ENCODE data around the gene CAPN7. TPM values are rescaled to one million over a fixed set of nuclear protein-coding genes. Genes with fewer than 3 reads are reported as not detected.

The CAPN7 gene
- total RNA-seq, 2 experiments from 2014 or later: 23.6 to 28.1 TPM

DNA sequence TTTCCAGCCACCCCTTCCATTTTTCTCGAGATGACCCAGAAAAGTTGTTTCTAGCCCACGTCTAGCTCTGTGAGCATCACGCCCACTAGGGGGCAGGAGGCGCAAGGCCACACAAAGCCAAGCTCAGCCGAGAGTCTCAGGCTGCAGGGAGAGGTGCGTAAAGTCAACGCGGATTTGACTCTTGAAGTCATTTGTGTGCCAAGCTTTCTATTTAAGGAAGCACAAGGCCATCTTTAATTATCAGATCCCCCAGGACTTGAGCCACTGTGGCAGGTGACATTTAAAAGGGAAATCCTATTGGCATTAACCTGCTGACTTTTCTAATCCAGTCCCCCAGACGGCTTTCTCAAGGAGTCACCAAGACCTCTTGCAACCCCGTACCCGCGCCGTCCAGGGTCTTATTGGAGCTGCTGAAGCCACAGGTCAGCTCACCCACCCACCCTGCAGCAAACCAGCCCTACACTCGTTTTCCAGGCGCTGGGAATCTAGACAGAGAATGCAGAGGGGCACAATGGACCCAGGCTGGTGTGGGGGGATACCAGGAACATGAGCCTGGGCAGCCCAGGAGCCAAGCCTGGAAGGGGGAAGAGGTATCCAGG is 62.1 kb downstream of the CAPN7 start:
- intact Hi-C loops (cut with micrococcal nuclease): loop anchor here (1.0 to 2.0 kb wide), 5 partner anchors 31 to 289 kb away; partner anchors contain the start of gene CAPN7
- peak overlapping the region; percentile 65 for H3K27ac Mint-ChIP-seq
- no peaks in the 10 kb centered on the region for H3K9me3 Mint-ChIP-seq
- H3K4me3 Mint-ChIP-seq: no peak overlapping the region
- peaks cover 79% of the 10 kb centered on the region for H3K4me1 Mint-ChIP-seq (ENCODE audit: low read depth)
- H3K36me3 Mint-ChIP-seq: peaks cover 11% of the 10 kb centered on the region
- CTCF ChIA-PET: interaction anchor here (0.7 to 8.9 kb wide), 67 partner anchors 8 to 292 kb away, joined by 3 to 178 read pairs (median 5); partner anchors contain the start of genes CAPN7 and SH3BP5
- peak; percentile 91 for DNase-seq
- H3K27me3 Mint-ChIP-seq: no peaks in the 10 kb centered on the region
- POLR2A ChIA-PET: interaction anchor here (0.6 to 3.5 kb wide), 10 partner anchors 10 to 202 kb away, joined by 3 to 17 read pairs (median 5); partner anchors contain the start of genes CAPN7 and SH3BP5

GRCh38 chr3:15269091-15269989 is 63.3 kb downstream of the CAPN7 start:
- H3K9me3 Mint-ChIP-seq: no peaks in the 10 kb centered on the region
- H3K27ac Mint-ChIP-seq: peak overlapping the region; percentile 81
- ChIA-PET POLR2A (interaction anchor here (0.8 to 3.5 kb wide), 12 partner anchors 14 to 136 kb away, joined by 3 to 17 read pairs (median 5); partner anchors contain the start of genes CAPN7 and SH3BP5), CTCF (interaction anchor here (0.5 to 8.9 kb wide), 25 partner anchors 12 to 287 kb away, joined by 3 to 178 read pairs (median 12); partner anchors contain the start of genes CAPN7 and SH3BP5)
- DNase-seq: peak; percentile 94
- peaks cover 80% of the 10 kb centered on the region for H3K4me1 Mint-ChIP-seq (ENCODE audit: low read depth)
- intact Hi-C loops (cut with micrococcal nuclease): loop anchor here (1.0 to 2.0 kb wide), 6 partner anchors 29 to 287 kb away; partner anchors contain the start of genes CAPN7 and SH3BP5
- peaks cover 11% of the 10 kb centered on the region for H3K36me3 Mint-ChIP-seq
- H3K4me3 Mint-ChIP-seq: peak overlapping the region; percentile 30
- no peaks in the 10 kb centered on the region for H3K27me3 Mint-ChIP-seq

DNA sequence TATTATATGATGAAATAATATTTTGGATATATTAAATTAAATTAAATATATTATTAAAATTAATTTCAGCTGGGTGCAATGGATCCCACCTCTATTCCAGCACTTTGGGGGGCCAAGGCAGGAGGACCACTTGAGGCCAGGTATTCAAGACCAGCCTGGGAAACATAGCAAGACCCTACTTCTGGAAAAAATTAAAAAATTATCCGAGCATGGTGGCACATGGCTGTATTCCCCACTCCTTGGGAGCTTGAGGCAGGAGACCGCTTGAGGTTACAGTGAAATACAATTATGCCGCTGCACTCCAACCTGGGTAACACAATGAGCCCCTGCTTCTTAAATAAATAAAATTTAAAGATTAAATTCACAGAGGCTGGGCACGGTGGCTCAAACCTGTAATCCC is 65.0 kb downstream of the CAPN7 start:
- DNase-seq: no peak
- Mint-ChIP-seq H3K4me1 (ENCODE audit: low read depth) (peaks cover 82% of the 10 kb centered on the region), H3K4me3 (no peak overlapping the region), H3K27me3 (no peaks in the 10 kb centered on the region), H3K27ac (no peak overlapping the region), H3K36me3 (peaks cover 15% of the 10 kb centered on the region), H3K9me3 (no peaks in the 10 kb centered on the region)
- intact Hi-C loops (cut with micrococcal nuclease): no loop called here
- ChIA-PET CTCF (interaction anchor here (1.0 to 8.9 kb wide), 6 partner anchors 40 to 135 kb away, joined by 3 to 178 read pairs (median 100); partner anchors contain the start of genes CAPN7 and SH3BP5), POLR2A (interaction anchor here (0.8 to 3.5 kb wide), 4 partner anchors 26 to 91 kb away, joined by 5 to 17 read pairs (median 11); no protein-coding TSS in a partner anchor)

GRCh38 chr3:15271785-15272381 is 65.8 kb downstream of the CAPN7 start:
- Mint-ChIP-seq H3K4me1 (ENCODE audit: low read depth) (peaks cover 80% of the 10 kb centered on the region), H3K27me3 (no peaks in the 10 kb centered on the region), H3K36me3 (peaks cover 15% of the 10 kb centered on the region), H3K9me3 (no peaks in the 10 kb centered on the region), H3K27ac (peak overlapping the region; percentile 61), H3K4me3 (peak overlapping the region; percentile 31)
- peak; percentile 88 for DNase-seq
- intact Hi-C loops (cut with micrococcal nuclease): no loop called here
- ChIA-PET CTCF (interaction anchor here (1.0 to 8.0 kb wide), 4 partner anchors 19 to 68 kb away, joined by 3 to 123 read pairs (median 40); partner anchors contain the start of genes CAPN7 and SH3BP5), POLR2A (interaction anchor here (0.8 kb wide), 1 partner anchor 26 kb away, joined by 5 read pairs; no protein-coding TSS in a partner anchor)

DNA sequence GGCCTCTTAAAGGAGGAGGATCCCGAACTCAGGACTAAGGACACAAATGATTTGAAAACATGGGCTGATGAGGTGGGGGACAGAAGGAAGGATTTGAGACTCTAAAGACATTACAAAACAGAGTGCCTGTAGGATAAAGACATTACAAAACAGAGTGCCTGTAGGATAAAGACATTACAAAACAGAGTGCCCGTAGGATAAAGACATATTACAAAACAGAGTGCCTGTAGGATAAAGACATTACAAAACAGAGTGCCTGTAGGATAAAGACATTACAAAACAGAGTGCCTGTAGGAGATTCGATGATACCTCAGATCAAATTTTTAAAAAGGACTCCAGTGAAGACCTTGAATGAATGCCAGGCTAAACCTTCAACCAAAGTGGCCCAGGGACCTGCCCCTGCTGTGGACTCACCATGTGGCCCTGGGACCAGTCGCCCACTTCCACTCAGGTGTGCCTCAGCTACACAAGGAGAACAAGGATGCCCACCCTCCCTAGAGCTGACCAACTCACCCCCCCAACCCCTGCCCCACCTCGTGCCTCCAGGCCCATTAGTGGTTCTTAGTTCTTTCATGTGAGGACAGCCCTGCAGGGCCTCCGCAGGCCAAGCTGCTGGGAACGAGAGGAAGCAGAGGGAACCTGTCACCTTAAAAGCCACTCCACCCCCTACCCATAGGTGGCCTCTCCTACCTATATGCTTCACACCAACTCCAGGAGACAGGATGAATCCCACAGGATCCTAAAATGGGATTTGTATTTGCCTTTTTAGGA is 66.6 kb downstream of the CAPN7 start:
- peak; percentile 23 for DNase-seq

GRCh38 chr3:15273227-15273626 is 67.2 kb downstream of the CAPN7 start:
- H3K36me3 Mint-ChIP-seq: peaks cover 15% of the 10 kb centered on the region
- intact Hi-C loops (cut with micrococcal nuclease): no loop called here
- CTCF ChIA-PET: interaction anchor here (1.4 to 1.6 kb wide), 2 partner anchors 18 to 59 kb away, joined by 3 read pairs; partner anchors contain the start of gene SH3BP5
- no peaks in the 10 kb centered on the region for H3K9me3 Mint-ChIP-seq
- no peak overlapping the region for H3K4me3 Mint-ChIP-seq
- H3K27me3 Mint-ChIP-seq: no peaks in the 10 kb centered on the region
- peak overlapping the region; percentile 28 for H3K27ac Mint-ChIP-seq
- POLR2A ChIA-PET: no interaction called here
- peaks cover 82% of the 10 kb centered on the region for H3K4me1 Mint-ChIP-seq (ENCODE audit: low read depth)
- no peak for DNase-seq

More for the DNA sequence above, 66.6 kb downstream of the CAPN7 start:
- POLR2A ChIA-PET: no interaction called here
- CTCF ChIA-PET: interaction anchor here (1.4 to 1.6 kb wide), 2 partner anchors 19 to 60 kb away, joined by 3 read pairs; partner anchors contain the start of gene SH3BP5
- Mint-ChIP-seq H3K27ac (peak overlapping the region; percentile 61), H3K27me3 (no peaks in the 10 kb centered on the region), H3K4me1 (ENCODE audit: low read depth) (peaks cover 82% of the 10 kb centered on the region), H3K9me3 (no peaks in the 10 kb centered on the region), H3K36me3 (peaks cover 15% of the 10 kb centered on the region), H3K4me3 (no peak overlapping the region)
- intact Hi-C loops (cut with micrococcal nuclease): no loop called here

DNA sequence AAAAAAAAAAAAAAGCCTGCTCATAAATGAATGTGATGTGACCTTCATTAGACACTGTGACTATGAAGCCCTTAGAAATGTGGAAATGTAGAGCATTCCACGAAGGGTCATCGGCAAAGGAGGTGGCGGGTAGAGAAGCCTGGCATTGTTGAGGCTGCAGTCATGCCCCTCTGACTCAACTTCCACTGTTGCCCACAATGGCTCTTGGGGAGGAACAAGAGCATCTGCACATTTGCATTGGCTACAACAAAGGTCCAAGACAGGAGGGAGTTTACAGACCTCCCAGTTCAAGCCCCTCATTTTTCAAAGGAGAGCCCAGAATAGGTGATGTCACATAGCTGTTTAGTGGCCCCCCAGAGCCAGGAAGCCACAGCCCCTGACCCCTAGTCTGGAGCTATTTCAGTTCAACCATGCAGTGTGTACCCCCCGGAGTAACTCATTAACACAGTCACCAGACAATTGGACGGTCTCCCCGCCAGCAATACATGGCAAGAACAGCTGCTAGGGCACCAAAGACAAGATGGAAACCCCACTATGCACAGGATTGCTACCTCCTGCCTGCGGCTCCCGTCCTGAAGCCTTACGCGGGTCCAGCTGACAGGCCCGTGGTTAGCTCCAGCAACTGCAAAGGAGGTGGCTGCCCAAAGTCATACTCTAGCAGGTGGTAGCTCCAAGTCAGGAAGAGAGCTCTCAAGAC is 70.1 kb downstream of the CAPN7 start:
- peak overlapping the region; percentile 89 for H3K27ac Mint-ChIP-seq
- no peaks in the 10 kb centered on the region for H3K9me3 Mint-ChIP-seq
- POLR2A ChIA-PET: interaction anchor here (1.0 to 2.1 kb wide), 7 partner anchors 11 to 34 kb away, joined by 3 to 7 read pairs (median 5); no protein-coding TSS in a partner anchor
- H3K4me3 Mint-ChIP-seq: no peak overlapping the region
- no peak for DNase-seq
- peaks cover 86% of the 10 kb centered on the region for H3K4me1 Mint-ChIP-seq (ENCODE audit: low read depth)
- intact Hi-C loops (cut with micrococcal nuclease): no loop called here
- H3K27me3 Mint-ChIP-seq: no peaks in the 10 kb centered on the region
- CTCF ChIA-PET: interaction anchor here (0.5 to 1.8 kb wide), 13 partner anchors 8 to 167 kb away, joined by 3 to 7 read pairs (median 4); partner anchors contain the start of gene SH3BP5
- peaks cover 5% of the 10 kb centered on the region for H3K36me3 Mint-ChIP-seq

DNA sequence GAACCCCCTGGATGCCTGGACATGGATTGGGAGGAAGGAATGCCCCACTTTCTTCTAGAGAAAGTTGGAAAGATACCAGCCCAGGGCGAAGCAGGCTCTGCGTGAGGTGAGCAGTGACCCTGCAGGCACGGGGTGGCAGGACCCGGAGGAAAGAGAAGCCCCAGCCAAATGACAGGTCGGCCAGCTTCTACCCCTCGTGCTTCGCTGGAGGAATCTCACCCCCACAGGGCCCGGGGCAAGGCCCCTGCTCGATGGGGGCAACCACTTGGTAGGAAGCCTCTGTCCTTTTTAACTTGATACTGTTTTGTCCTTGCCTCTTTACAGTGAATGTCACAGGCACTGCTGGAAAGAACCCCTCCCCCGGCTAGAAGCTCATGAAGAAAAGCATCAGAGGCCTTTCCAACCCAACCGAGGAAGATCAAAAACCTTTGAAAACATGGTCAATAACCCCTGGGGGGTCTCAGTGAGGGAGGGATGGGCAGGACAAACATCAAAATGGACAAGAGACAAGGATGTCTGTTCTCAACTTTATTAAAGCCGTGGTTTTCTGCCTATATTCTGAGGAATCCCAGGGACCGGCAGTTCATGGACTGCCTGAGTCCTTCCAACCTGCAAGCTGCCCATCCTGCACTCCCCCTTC is 71.9 kb downstream of the CAPN7 start:
- Mint-ChIP-seq H3K27ac (no peak overlapping the region), H3K4me3 (no peak overlapping the region), H3K27me3 (no peaks in the 10 kb centered on the region), H3K9me3 (no peaks in the 10 kb centered on the region), H3K36me3 (peaks cover 4% of the 10 kb centered on the region), H3K4me1 (ENCODE audit: low read depth) (peaks cover 83% of the 10 kb centered on the region)
- ChIA-PET POLR2A (interaction anchor here (0.8 kb wide), 1 partner anchor 52 kb away, joined by 4 read pairs; no protein-coding TSS in a partner anchor), CTCF (interaction anchor here (1.3 to 1.8 kb wide), 4 partner anchors 10 to 54 kb away, joined by 3 to 5 read pairs (median 4); partner anchors contain the start of gene SH3BP5)
- no peak for DNase-seq
- intact Hi-C loops (cut with micrococcal nuclease): no loop called here

DNA sequence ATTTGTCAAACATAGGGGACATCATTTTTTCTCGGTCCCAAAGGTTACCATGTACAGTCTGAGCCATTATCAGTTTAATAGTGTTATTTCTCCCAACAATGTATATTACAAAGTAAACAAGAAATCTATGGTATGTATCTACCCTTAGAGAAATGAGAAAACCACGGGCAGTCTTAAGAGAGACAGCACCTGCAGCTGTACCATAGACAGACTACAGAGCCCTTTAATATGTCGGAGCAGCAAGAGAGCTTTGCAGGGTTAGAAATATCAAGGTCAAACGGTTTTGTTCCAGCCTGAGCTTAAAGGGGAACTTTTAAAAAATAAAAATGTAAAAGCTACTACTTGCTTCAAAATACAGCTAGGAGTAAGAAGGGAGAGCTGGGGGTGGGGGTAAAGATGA is 73.2 kb downstream of the CAPN7 start:
- Mint-ChIP-seq H3K27ac (no peak overlapping the region), H3K4me3 (no peak overlapping the region), H3K4me1 (ENCODE audit: low read depth) (peaks cover 84% of the 10 kb centered on the region), H3K36me3 (peaks cover 6% of the 10 kb centered on the region), H3K9me3 (no peaks in the 10 kb centered on the region), H3K27me3 (no peaks in the 10 kb centered on the region)
- intact Hi-C loops (cut with micrococcal nuclease): no loop called here
- POLR2A ChIA-PET: interaction anchor here (1.0 to 1.1 kb wide), 2 partner anchors 16 to 26 kb away, joined by 3 to 4 read pairs; no protein-coding TSS in a partner anchor
- CTCF ChIA-PET: interaction anchor here (0.7 to 1.6 kb wide), 8 partner anchors 8 to 126 kb away, joined by 3 to 4 read pairs (median 3); partner anchors contain the start of gene SH3BP5
- no peak for DNase-seq
